DND-41 (cell line): ENCODE results near the gene SQOR.

Experiments
- ATAC-seq: fragments of 200-7000 bp; cut with Tn5 transposase; 3 replicates; pipeline ENCODE4 v1.9.1; 2021; ENCODE audit warnings: low read depth; ENCODE audit not compliant: insufficient read depth
- DNase-seq: peaks from one replicate; pipeline ENCODE4 v3.0.0-alpha.2; 2020
- H2AFZ ChIP-seq: 2 replicates; pipeline ENCODE4 v1.6.0; 2012; ENCODE audit warnings: low read depth, low read length
- H3K27ac ChIP-seq: 2 replicates; pipeline ENCODE4 v1.5.1; 2012; ENCODE audit warnings: low read length, inconsistent platforms
- H3K27me3 ChIP-seq: fragments of 200-600 bp; sonication (generic); 2 replicates; pipeline ENCODE4 v1.6.0; 2012; ENCODE audit warnings: low read length, mild to moderate bottlenecking, inconsistent platforms; ENCODE audit not compliant: insufficient read depth, poor library complexity
- H3K36me3 ChIP-seq: 2 replicates; pipeline ENCODE4 v1.5.1; 2012; ENCODE audit warnings: low read length, inconsistent platforms; ENCODE audit not compliant: insufficient read depth
- H3K4me1 ChIP-seq: 2 replicates; pipeline ENCODE4 v1.5.1; 2012; ENCODE audit warnings: mild to moderate bottlenecking, low read length; ENCODE audit not compliant: insufficient read depth
- H3K4me2 ChIP-seq: 2 replicates; pipeline ENCODE4 v1.6.0; 2012; ENCODE audit warnings: mild to moderate bottlenecking, moderate library complexity, low read length, inconsistent platforms; ENCODE audit not compliant: insufficient read depth
- H3K4me3 ChIP-seq, 2 experiments: fragments of 200-600 bp in 1 of 2; shearing (Covaris generic) in 1 of 2; 2 replicates each; pipeline ENCODE4 v1.5.1; 2012 to 2016; ENCODE audit warnings: inconsistent platforms in 2 of 2, low read length in 2 of 2, mild to moderate bottlenecking in 2 of 2, low read depth in 1 of 2, moderate library complexity in 1 of 2
- H3K79me2 ChIP-seq: 2 replicates; pipeline ENCODE4 v1.6.0; 2012; ENCODE audit warnings: low read length, inconsistent platforms; ENCODE audit not compliant: insufficient read depth
- H3K9ac ChIP-seq: 2 replicates; pipeline ENCODE4 v1.6.0; 2012; ENCODE audit warnings: low read depth, mild to moderate bottlenecking, inconsistent platforms, low read length, moderate library complexity
- H3K9me3 ChIP-seq: 2 replicates; pipeline ENCODE4 v1.5.1; 2012; ENCODE audit warnings: low read length, moderate library complexity, mild to moderate bottlenecking, inconsistent platforms; ENCODE audit not compliant: insufficient read depth, severe bottlenecking
- H4K20me1 ChIP-seq: 2 replicates; pipeline ENCODE4 v1.6.0; 2012; ENCODE audit warnings: low read length; ENCODE audit not compliant: insufficient read depth
- EZH2 ChIP-seq: IDR thresholded peaks from 3 replicates; pipeline ENCODE4 v1.6.1; 2012; ENCODE audit warnings: borderline replicate concordance, low read depth, mild to moderate bottlenecking, moderate library complexity, low read length, inconsistent platforms; ENCODE audit not compliant: severe bottlenecking
- TF ChIP-seq, protein P1 (sequence below): IDR thresholded peaks from 2 replicates; pipeline ENCODE4 v1.5.1; 2012; ENCODE audit warnings: borderline replicate concordance, low read length, moderate library complexity, mild to moderate bottlenecking; ENCODE audit not compliant: poor library complexity, severe bottlenecking; ENCODE audit errors: extremely low read depth

Gene SQOR

DNA sequence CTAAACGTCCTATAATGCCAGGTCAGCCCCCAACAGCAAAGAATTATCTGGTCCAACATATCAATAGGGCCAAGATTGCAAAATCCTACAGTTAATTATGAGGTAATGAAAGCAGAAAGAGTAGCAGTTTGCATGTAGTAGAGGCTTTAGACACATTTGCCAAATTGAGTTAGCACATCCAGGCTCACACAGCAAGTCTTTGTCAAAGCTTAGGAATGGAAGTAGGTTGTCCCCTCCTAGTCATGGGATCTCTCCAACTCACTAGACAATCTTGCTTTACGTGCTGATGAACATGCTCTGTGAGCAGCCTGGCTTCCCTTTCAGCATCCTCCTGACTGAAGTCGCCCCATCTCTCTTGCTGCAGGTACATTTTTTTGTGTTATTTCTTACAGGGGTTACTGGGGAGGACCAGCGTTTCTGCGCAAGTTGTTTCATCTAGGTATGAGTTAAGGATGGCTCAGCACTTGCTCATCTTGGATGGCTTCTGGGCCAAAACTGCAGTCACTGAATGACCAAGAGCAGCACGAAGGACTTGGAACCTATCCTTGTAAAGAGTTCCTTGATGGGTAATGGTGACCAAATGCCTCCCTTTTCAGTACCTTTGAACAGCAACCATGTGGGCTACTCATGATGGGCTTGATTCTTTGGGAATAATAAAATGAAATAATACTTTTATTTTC is 55.9 kb downstream of the SQOR start:
- H3K9me3 ChIP-seq, result no peaks in the 10 kb centered on the region
- H3K4me3 ChIP-seq, result no peak overlapping the region
- H2AFZ ChIP-seq, result no peak overlapping the region
- H3K36me3 ChIP-seq, result no peaks in the 10 kb centered on the region
- H3K4me1 ChIP-seq, result no peaks in the 10 kb centered on the region
- no peak overlapping the region for H3K9ac ChIP-seq
- no peaks in the 10 kb centered on the region for H4K20me1 ChIP-seq
- no peak overlapping the region for H3K4me2 ChIP-seq
- H3K27ac ChIP-seq, result no peak overlapping the region
- DNase-seq, result no peak
- H3K27me3 ChIP-seq, result no peaks in the 10 kb centered on the region
- ATAC-seq, result no peak
- no peak for TF ChIP-seq EZH2
- TF ChIP-seq, protein P1, sequence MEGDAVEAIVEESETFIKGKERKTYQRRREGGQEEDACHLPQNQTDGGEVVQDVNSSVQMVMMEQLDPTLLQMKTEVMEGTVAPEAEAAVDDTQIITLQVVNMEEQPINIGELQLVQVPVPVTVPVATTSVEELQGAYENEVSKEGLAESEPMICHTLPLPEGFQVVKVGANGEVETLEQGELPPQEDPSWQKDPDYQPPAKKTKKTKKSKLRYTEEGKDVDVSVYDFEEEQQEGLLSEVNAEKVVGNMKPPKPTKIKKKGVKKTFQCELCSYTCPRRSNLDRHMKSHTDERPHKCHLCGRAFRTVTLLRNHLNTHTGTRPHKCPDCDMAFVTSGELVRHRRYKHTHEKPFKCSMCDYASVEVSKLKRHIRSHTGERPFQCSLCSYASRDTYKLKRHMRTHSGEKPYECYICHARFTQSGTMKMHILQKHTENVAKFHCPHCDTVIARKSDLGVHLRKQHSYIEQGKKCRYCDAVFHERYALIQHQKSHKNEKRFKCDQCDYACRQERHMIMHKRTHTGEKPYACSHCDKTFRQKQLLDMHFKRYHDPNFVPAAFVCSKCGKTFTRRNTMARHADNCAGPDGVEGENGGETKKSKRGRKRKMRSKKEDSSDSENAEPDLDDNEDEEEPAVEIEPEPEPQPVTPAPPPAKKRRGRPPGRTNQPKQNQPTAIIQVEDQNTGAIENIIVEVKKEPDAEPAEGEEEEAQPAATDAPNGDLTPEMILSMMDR, result no peak
- no peaks in the 10 kb centered on the region for H3K79me2 ChIP-seq

DNA sequence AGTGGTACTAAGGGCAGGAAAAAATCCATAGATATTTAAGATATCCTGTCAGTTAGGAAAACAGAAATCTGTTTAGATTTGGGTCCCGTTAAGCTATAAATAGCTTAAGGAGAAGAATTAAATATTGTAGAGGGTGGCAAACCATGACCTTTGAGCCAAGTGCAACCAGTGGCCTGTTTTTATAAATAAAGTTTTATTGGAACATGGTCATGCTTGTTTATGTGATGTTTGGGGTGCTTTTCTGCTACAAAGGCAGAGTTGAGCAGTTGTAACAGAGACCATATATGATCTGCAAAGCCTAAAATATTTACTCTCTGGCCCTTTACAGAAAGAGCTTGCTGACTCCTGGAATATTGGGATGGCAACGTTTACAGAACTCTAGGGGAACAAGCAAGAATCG is 66.3 kb downstream of the SQOR start:
- Histone ChIP-seq H3K4me3 (no peak overlapping the region), H3K79me2 (no peaks in the 10 kb centered on the region), H3K4me2 (no peak overlapping the region), H3K36me3 (no peaks in the 10 kb centered on the region), H3K9ac (no peak overlapping the region), H3K9me3 (no peaks in the 10 kb centered on the region), H2AFZ (no peak overlapping the region), H3K27ac (no peak overlapping the region), H3K27me3 (no peaks in the 10 kb centered on the region), H4K20me1 (no peaks in the 10 kb centered on the region), H3K4me1 (peaks cover 7% of the 10 kb centered on the region; the same call in 1 of the 2 replicates)
- no peak for ATAC-seq
- DNase-seq, result no peak
- TF ChIP-seq EZH2, result no peak
- TF ChIP-seq, protein P1, result no peak

- Histone ChIP-seq H3K4me3 (no peak overlapping the region), H3K4me1 (peaks cover 7% of the 10 kb centered on the region; the same call in 1 of the 2 replicates), H3K27ac (no peak overlapping the region), H4K20me1 (no peaks in the 10 kb centered on the region), H3K36me3 (no peaks in the 10 kb centered on the region), H3K9me3 (no peaks in the 10 kb centered on the region), H3K4me2 (no peak overlapping the region), H3K27me3 (no peaks in the 10 kb centered on the region), H3K9ac (no peak overlapping the region), H3K79me2 (no peaks in the 10 kb centered on the region), H2AFZ (no peak overlapping the region)
- TF ChIP-seq, protein P1, result no peak
- TF ChIP-seq EZH2, result no peak
- DNase-seq (no peak), ATAC-seq (no peak)
Observed at GRCh38 chr15:45702041-45702440, 67.2 kb downstream of the SQOR start.
